Measurements from ENCODE around the gene C2CD2L.
A peak's percentile ranks its signal among the peaks of the same experiment; 100 is the strongest.

Gene C2CD2L

GRCh38 chr11:119107538-119108145 lies 498 bp downstream of the C2CD2L start:
- H3K36me3 ChIP-seq (ENCODE audit: control insufficient read depth, insufficient read depth, low read length), result peaks cover 6% of the 10 kb centered on the region; the same call in 1 of the 2 replicates
- no peak overlapping the region; the same call in 1 of the 2 replicates for H3K9ac ChIP-seq (ENCODE audit: low read depth, low read length)
- H3K4me1 ChIP-seq (ENCODE audit: control insufficient read depth, insufficient read depth, low read length), result peaks cover 14% of the 10 kb centered on the region
- H3K9me3 ChIP-seq (ENCODE audit: control insufficient read depth, insufficient read depth, low read length), result no peaks in the 10 kb centered on the region
- peak overlapping the region; percentile 75 for H3K4me3 ChIP-seq (ENCODE audit: low read depth, low read length)
- H3K27ac ChIP-seq (ENCODE audit: low read depth, low read length), result no peak overlapping the region
- H3K27me3 ChIP-seq (ENCODE audit: control insufficient read depth, insufficient read depth, low read length), result peaks cover 14% of the 10 kb centered on the region

DNA sequence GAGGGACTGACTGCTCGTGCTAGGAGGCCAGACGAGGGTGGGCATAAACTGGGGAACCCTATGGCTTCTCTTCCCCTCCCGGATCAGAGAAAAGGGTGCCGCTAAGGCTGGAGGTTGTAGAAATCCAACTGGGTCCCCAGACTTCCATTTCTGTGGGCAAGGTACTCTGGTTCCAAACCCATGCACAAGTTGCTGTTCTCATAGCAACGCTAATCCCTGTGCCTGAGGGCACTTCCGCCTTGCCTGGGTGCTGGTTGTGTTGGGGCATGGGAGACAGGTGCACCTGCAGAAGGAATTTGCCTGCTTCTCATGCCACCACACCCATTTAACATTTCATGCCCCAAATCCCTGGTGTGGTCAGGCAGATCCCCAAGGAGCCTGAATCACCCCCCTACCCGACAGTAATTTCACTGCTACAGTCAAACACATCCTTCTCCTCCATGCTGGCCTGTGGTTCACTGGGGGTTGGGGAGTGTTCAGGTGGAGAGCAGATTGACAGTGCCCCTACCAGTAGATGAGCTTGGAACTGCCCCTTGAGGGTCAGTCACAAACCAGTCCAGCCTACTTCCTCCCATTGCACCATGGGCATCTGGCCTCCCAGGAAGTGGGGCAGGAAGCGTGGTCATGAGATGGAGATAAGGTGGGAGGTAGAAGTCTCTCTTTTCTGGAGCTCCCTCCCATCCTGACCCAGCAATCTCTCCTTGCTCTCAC lies 1.2 kb downstream of the C2CD2L start:
- peaks cover 14% of the 10 kb centered on the region for H3K27me3 ChIP-seq (ENCODE audit: control insufficient read depth, insufficient read depth, low read length)
- H3K36me3 ChIP-seq (ENCODE audit: control insufficient read depth, insufficient read depth, low read length), result peaks cover 6% of the 10 kb centered on the region; the same call in 1 of the 2 replicates
- no peak overlapping the region for H3K9ac ChIP-seq (ENCODE audit: low read depth, low read length)
- H3K9me3 ChIP-seq (ENCODE audit: control insufficient read depth, insufficient read depth, low read length), result no peaks in the 10 kb centered on the region
- H3K27ac ChIP-seq (ENCODE audit: low read depth, low read length), result no peak overlapping the region
- H3K4me1 ChIP-seq (ENCODE audit: control insufficient read depth, insufficient read depth, low read length), result peaks cover 13% of the 10 kb centered on the region
- H3K4me3 ChIP-seq (ENCODE audit: low read depth, low read length), result peak overlapping the region; percentile 75

DNA sequence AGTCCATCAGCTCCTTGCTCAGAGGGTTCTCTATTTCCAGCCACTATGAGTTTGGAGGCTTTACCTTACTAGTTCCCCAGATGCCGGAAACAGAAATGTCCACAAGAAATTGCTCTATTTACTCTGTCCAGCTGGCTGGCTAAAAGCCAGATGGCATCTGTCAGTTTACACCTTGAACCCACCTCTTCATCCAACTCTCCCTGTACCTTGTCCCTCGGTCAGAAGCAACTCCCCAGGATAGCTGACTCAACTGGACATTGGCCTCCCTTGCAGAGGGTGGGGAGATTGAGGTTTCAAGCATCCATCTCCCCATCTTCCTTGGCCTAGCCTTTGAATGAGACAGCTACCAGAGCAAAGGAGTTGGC lies 1.7 kb downstream of the C2CD2L start:
- peaks cover 14% of the 10 kb centered on the region for H3K27me3 ChIP-seq (ENCODE audit: control insufficient read depth, insufficient read depth, low read length)
- no peaks in the 10 kb centered on the region for H3K9me3 ChIP-seq (ENCODE audit: control insufficient read depth, insufficient read depth, low read length)
- H3K4me1 ChIP-seq (ENCODE audit: control insufficient read depth, insufficient read depth, low read length), result peaks cover 13% of the 10 kb centered on the region
- H3K4me3 ChIP-seq (ENCODE audit: low read depth, low read length), result 0 out of 2 replicates have a peak overlapping the region, but pooled peaks have one; percentile 75
- H3K9ac ChIP-seq (ENCODE audit: low read depth, low read length), result no peak overlapping the region
- peaks cover 8% of the 10 kb centered on the region; the same call in 1 of the 2 replicates for H3K36me3 ChIP-seq (ENCODE audit: control insufficient read depth, insufficient read depth, low read length)
- no peak overlapping the region for H3K27ac ChIP-seq (ENCODE audit: low read depth, low read length)

- Histone ChIP-seq H3K27me3 (ENCODE audit: control insufficient read depth, insufficient read depth, low read length) (peaks cover 14% of the 10 kb centered on the region), H3K4me1 (ENCODE audit: control insufficient read depth, insufficient read depth, low read length) (peaks cover 13% of the 10 kb centered on the region), H3K36me3 (ENCODE audit: control insufficient read depth, insufficient read depth, low read length) (peaks cover 9% of the 10 kb centered on the region; the same call in 1 of the 2 replicates), H3K4me3 (ENCODE audit: low read depth, low read length) (no peak overlapping the region), H3K27ac (ENCODE audit: low read depth, low read length) (no peak overlapping the region), H3K9me3 (ENCODE audit: control insufficient read depth, insufficient read depth, low read length) (no peaks in the 10 kb centered on the region), H3K9ac (ENCODE audit: low read depth, low read length) (no peak overlapping the region)
These were observed 2.7 kb downstream of the C2CD2L start for GRCh38 chr11:119109843-119110242.

- no peak overlapping the region for H3K27ac ChIP-seq (ENCODE audit: low read depth, low read length)
- H3K9ac ChIP-seq (ENCODE audit: low read depth, low read length), result no peak overlapping the region
- H3K27me3 ChIP-seq (ENCODE audit: control insufficient read depth, insufficient read depth, low read length), result peaks cover 14% of the 10 kb centered on the region
- H3K4me1 ChIP-seq (ENCODE audit: control insufficient read depth, insufficient read depth, low read length), result peaks cover 13% of the 10 kb centered on the region
- no peak overlapping the region for H3K4me3 ChIP-seq (ENCODE audit: low read depth, low read length)
- H3K36me3 ChIP-seq (ENCODE audit: control insufficient read depth, insufficient read depth, low read length), result peaks cover 9% of the 10 kb centered on the region; the same call in 1 of the 2 replicates
- no peaks in the 10 kb centered on the region for H3K9me3 ChIP-seq (ENCODE audit: control insufficient read depth, insufficient read depth, low read length)
These were observed 3.3 kb downstream of the C2CD2L start for GRCh38 chr11:119110439-119110838.

GRCh38 chr11:119111361-119111925 lies 4.3 kb downstream of the C2CD2L start:
- Histone ChIP-seq H3K4me3 (ENCODE audit: low read depth, low read length) (no peak overlapping the region), H3K36me3 (ENCODE audit: control insufficient read depth, insufficient read depth, low read length) (peaks cover 9% of the 10 kb centered on the region; the same call in 1 of the 2 replicates), H3K27me3 (ENCODE audit: control insufficient read depth, insufficient read depth, low read length) (peaks cover 14% of the 10 kb centered on the region), H3K9me3 (ENCODE audit: control insufficient read depth, insufficient read depth, low read length) (no peaks in the 10 kb centered on the region), H3K27ac (ENCODE audit: low read depth, low read length) (no peak overlapping the region), H3K9ac (ENCODE audit: low read depth, low read length) (no peak overlapping the region), H3K4me1 (ENCODE audit: control insufficient read depth, insufficient read depth, low read length) (peaks cover 8% of the 10 kb centered on the region)

GRCh38 chr11:119112314-119113020 lies 5.3 kb downstream of the C2CD2L start:
- Histone ChIP-seq H3K27ac (ENCODE audit: low read depth, low read length) (no peak overlapping the region), H3K9ac (ENCODE audit: low read depth, low read length) (no peak overlapping the region), H3K4me1 (ENCODE audit: control insufficient read depth, insufficient read depth, low read length) (peaks cover 3% of the 10 kb centered on the region; the same call in 1 of the 2 replicates), H3K36me3 (ENCODE audit: control insufficient read depth, insufficient read depth, low read length) (peaks cover 9% of the 10 kb centered on the region; the same call in 1 of the 2 replicates), H3K27me3 (ENCODE audit: control insufficient read depth, insufficient read depth, low read length) (peaks cover 14% of the 10 kb centered on the region), H3K9me3 (ENCODE audit: control insufficient read depth, insufficient read depth, low read length) (no peaks in the 10 kb centered on the region), H3K4me3 (ENCODE audit: low read depth, low read length) (no peak overlapping the region)

GRCh38 chr11:119113716-119114115 lies 6.6 kb downstream of the C2CD2L start:
- H3K9me3 ChIP-seq (ENCODE audit: control insufficient read depth, insufficient read depth, low read length), result no peaks in the 10 kb centered on the region
- H3K36me3 ChIP-seq (ENCODE audit: control insufficient read depth, insufficient read depth, low read length), result peaks cover 9% of the 10 kb centered on the region; the same call in 1 of the 2 replicates

DNA sequence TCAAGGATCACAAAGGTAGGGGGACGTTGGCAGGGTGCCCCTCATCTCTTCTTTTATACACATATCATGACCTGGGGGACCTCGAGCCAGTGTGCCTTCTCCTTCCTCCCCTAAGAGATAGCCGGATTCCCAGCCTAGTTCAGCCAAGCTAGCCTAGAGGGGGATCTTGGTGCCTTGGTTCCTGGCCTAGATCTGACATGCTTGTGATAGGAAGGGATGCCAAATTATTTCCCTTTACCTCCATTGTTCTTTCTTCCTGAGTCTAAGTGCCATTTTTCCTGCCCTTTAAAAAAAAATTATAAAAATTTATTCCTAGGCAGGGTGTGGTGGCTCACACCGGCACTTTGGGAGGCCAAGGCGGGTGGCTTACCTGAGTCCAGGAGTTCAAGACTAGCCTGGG lies 7.2 kb downstream of the C2CD2L start:
- no peaks in the 10 kb centered on the region for H3K9me3 ChIP-seq (ENCODE audit: control insufficient read depth, insufficient read depth, low read length)
- H3K9ac ChIP-seq (ENCODE audit: low read depth, low read length), result no peak overlapping the region
- H3K4me1 ChIP-seq (ENCODE audit: control insufficient read depth, insufficient read depth, low read length), result no peaks in the 10 kb centered on the region
- H3K27me3 ChIP-seq (ENCODE audit: control insufficient read depth, insufficient read depth, low read length), result no peaks in the 10 kb centered on the region
- no peak overlapping the region for H3K27ac ChIP-seq (ENCODE audit: low read depth, low read length)
- H3K36me3 ChIP-seq (ENCODE audit: control insufficient read depth, insufficient read depth, low read length), result peaks cover 9% of the 10 kb centered on the region; the same call in 1 of the 2 replicates
- no peak overlapping the region for H3K4me3 ChIP-seq (ENCODE audit: low read depth, low read length)

More at GRCh38 chr11:119113716-119114115, 6.6 kb downstream of the C2CD2L start:
- Histone ChIP-seq H3K4me3 (ENCODE audit: low read depth, low read length) (no peak overlapping the region), H3K27ac (ENCODE audit: low read depth, low read length) (no peak overlapping the region), H3K4me1 (ENCODE audit: control insufficient read depth, insufficient read depth, low read length) (no peaks in the 10 kb centered on the region), H3K9ac (ENCODE audit: low read depth, low read length) (no peak overlapping the region), H3K27me3 (ENCODE audit: control insufficient read depth, insufficient read depth, low read length) (peaks cover 2% of the 10 kb centered on the region)

DNA sequence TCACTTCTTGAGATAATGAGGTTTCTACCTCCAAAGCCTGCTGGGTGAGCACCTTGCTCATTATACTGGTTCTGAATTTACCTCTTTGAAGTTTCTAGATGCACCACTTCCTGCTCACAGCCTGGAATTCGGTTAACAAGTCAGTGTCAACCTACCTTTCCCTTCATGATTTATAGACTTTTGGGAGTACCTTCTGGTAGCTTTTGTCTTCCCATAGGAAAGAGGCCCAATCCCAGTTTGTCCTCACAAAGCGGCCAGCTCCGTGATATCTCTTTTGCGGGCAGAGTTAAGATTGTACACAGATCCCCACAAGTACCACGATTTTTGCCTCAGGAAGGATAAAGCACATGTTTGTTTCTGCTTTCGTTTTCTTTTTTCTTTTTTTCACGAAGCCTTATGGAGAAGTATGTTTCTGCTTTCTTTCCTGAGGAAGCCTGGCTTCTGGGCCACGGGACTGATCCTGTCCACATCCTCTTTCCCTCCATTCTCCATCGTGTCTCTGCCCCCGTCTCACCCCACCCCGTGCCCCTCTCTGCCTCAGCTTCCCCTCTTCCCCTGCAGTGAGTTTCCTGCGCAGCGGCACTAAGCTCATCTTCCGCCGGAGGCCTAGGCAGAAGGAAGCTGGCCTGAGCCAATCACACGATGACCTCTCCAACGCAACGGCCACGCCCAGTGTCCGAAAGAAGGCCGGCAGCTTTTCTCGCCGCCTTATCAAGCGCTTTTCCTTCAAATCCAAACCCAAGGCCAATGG lies 8.5 kb downstream of the C2CD2L start:
- peaks cover 9% of the 10 kb centered on the region; the same call in 1 of the 2 replicates for H3K36me3 ChIP-seq (ENCODE audit: control insufficient read depth, insufficient read depth, low read length)
- peaks cover 2% of the 10 kb centered on the region; the same call in 1 of the 2 replicates for H3K4me1 ChIP-seq (ENCODE audit: control insufficient read depth, insufficient read depth, low read length)
- H3K9ac ChIP-seq (ENCODE audit: low read depth, low read length), result no peak overlapping the region
- H3K27me3 ChIP-seq (ENCODE audit: control insufficient read depth, insufficient read depth, low read length), result no peaks in the 10 kb centered on the region
- no peaks in the 10 kb centered on the region for H3K9me3 ChIP-seq (ENCODE audit: control insufficient read depth, insufficient read depth, low read length)
- no peak overlapping the region for H3K27ac ChIP-seq (ENCODE audit: low read depth, low read length)
- H3K4me3 ChIP-seq (ENCODE audit: low read depth, low read length), result no peak overlapping the region
